NCI-H146 (cell line): ENCODE data around the gene SBK3.
"Not testable (repeated sequence)": the region's sequence is repeated elsewhere in the genome, so short reads cannot be mapped to it uniquely, and the experiment has no call there.

Experiments
- DNase-seq: peaks from one replicate; lab custom pipeline; 2025; lab: John Stamatoyannopoulos, UW

The SBK3 gene

DNA sequence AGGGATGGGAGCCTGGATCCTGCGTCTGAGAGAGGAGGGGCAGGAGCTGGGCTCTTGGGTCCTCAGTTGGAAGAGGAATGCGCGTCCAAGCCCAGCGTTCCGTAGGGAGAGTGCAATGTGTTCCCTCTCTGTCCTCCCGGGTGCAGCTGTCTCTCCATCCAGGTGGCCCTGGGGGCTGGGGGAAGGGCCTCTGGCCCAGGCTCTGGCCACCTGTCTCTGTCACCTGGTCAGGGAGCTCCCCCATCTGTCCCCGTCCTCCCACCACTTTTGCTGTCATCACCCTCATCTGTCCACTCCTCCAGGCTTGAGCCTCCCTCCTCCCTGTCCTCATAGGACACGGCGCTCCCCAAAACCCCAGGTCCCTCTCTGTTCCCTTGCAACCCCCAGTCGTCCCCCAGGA, 4.7 kb downstream of the SBK3 start:
- peak; percentile 61 for DNase-seq

GRCh38 chr19:55539090-55539984, 6.0 kb downstream of the SBK3 start:
- DNase-seq: no peak

DNA sequence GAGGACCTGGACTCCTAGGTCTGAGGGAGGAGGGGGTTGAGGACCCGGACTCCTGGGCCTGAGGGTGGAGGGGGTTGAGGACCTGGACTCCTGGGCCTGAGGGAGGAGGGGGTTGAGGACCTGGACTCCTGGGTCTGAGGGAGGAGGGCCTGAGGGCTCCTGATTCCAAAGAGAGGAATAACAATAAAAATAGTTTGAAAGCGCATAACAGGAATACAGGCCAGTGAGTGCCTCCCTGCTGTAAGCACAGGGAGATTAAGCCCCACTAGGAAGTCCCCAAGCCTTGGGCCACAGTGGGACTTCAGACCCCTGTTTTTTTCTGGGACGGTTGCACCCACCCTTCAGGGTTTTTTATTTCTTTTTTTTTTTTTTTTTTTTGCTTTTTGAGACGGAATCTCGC, 7.2 kb downstream of the SBK3 start:
- no peak for DNase-seq

DNA sequence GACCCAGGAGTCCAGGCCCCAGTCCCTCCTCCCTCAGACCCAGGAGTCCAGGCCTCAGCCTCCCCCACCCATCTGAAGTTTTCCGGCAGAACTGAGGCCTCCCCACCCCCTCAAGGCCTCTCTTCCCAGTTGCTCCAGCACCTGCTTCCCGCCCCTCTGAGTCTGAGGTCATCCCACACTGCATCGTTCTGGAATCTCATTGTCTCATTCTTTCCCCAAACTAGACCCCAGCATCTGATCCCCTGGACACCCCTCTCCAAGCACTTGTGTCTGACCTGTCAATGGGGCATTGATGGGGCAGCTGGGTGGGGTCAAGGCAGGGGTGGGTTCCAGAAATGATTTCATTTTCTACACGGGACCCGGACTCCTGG, 7.6 kb downstream of the SBK3 start:
- DNase-seq: no peak

- peak; percentile 40 for DNase-seq
These were observed 8.2 kb downstream of the SBK3 start, which contains the start of gene SBK2 for GRCh38 chr19:55536951-55537740. TSS of gene SBK2 (minus strand) at chr19:55537133. CDS start at chr19:55536294, 839 bp downstream.

- DNase-seq: no peak
These were observed 9.0 kb downstream of the SBK3 start for GRCh38 chr19:55536366-55536765.

DNA sequence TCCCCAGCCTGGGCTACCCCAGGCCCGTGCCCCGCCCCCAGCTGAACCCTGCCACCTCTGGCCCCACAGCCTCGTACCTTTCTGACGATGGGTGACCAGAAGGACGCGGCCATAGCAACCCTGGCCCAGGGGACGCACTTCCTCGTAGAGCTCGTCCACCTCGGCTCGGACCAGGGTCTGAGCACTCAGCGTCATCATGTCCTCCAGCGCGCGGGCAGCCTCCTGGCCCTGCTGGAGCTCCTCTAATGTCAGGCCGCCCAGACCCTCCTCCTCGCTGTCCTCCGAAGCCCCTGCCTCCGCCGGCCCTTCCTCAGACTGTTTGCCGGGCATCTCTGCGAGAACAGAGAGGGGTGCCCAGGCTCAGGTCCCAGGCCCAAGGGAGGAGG, 9.4 kb downstream of the SBK3 start:
- DNase-seq: no peak

- DNase-seq: no peak
These were observed 10.0 kb downstream of the SBK3 start for GRCh38 chr19:55535173-55535964.

- not testable (repeated sequence) for DNase-seq
These were observed 11.1 kb downstream of the SBK3 start for GRCh38 chr19:55534280-55534679.

DNA sequence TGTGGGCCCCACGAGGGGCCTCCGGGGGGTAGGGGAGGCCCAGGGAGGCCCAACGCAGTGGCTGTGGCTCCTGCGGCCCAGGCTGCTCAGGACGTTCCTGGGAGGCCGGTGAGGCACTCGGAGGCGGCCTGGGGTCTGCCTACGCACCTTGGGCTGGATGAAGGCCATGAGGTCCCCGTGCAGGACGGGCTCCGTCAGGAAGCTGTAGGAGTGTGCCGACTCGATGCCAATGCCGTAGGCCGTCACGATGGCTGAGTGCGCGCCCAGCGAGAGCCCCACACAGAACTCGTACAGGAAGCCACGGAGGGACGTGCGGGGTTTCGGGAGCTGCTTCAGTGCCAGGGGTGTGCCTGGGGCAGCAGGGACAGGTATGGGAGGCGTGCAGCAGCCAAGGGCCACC, 14.3 kb downstream of the SBK3 start:
- no peak for DNase-seq

- DNase-seq: no peak
These were observed 15.6 kb downstream of the SBK3 start for GRCh38 chr19:55529636-55530234.

DNA sequence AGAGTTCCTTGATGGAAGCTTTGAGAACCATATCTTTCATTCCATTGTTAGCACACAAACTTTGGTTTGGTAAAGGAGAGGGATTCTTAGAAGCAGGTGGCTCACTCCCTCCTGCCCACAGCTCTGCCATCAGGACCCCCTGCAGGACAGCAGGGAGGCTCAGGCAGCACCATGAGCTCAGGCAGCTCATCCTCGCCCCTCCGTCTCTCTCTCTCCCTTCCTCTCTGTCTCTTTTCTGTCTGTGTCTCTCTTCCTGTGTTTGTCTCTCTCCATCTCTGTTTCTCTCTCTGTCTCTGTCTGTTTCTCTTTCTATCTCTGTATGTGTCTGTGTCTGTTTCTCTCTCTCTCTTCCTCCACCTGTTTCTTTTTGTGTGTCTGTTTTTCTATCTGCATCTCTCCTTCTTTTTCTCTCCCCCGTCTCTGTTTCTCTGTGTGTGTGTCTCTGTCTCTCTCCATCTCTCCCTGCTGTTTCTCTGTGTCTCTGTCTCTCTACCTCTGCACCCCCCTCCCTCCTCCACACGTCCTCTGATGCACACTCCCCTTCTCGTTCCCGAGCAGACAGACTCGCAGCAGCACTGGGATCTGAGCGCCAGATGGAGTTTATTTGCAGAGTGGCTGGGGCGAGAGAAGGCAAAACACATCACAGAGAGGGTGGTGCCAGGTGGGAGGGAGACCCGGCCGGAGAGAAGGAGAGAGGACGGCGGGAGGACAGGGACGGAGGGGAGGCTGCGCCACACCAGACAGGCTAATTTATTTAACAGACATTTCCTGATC, 17.1 kb downstream of the SBK3 start:
- DNase-seq: peak; percentile 91

- DNase-seq: no peak
These were observed 17.9 kb downstream of the SBK3 start for GRCh38 chr19:55527197-55528029.

DNA sequence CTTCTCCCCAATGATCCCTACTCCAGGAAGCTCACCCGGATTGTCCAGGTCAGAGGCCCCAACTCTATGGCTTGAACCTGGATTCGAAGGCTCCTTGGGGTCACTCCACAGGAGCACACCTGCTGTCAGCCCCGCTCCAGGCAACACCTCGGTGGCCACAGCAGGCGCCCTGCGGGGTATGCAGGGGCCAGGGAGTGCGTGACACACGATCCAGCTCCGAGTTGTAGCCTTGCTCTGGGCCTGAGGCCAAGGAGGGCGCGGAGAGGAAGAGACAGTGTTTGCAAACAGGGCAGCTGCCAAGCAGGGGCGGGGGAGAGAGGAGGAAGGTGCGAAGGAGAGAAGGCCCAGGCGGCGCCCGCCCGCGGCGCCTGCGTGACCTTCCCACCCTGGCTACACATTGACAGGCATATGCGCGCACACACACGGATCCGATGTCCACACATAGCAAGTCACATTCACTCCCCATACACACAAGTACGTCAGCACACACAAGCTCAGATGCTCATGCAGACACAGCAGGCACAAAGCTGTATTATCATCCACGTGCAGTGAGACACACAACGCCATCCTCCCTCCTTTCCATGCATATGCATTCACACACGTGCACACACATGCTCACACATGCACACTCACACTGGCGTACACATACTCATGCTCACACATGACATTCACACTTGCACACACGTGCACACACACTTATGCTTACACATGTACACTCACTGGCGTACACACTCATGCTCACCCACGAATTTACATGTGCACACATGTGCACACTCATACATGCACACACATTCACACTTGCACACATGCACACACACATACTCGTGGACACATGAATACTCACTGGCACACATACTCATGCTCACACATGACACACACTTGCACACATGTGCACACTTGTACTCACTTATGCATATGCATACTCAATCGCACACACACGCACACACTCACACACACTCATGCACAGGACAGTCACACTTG, 18.8 kb downstream of the SBK3 start:
- peak; percentile 95 for DNase-seq

DNA sequence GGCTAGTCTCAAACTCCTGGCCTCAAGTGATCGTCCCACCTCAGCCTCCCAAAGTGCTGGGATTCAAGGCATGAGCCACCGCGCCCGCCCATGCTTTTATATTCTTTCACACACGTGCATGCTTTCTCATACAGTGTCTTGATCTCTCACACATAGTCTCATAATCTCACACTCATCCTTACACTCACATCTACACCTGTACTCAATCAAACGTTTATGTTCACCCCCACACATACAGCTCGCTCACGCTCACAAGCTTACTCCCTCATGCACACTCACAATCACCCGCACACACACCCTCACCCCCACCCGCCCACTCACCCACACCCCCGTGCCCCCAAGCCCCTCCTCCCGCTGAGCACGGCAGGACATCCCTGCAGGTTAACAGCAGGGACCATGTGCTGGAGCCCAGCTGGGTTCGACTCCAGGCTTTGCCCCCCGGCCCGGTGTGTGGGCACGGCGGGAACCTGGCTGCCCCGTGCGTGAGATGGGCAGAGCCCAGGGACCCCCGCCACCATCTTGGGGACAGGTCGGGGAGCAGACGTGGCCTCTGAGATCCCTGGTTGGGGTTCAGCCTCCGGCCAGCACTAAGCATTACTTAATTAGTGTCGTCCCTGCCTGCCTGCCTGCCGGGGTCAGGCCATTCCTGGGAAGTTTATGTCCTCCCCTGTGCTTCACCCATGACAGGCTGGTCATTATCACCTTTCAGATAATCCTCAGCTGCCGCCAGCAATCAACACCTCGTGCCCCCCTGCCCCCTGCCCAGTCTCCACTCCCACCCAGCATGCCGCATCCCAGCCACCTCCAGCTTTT, 19.8 kb downstream of the SBK3 start:
- DNase-seq: peak; percentile 55

- no peak for DNase-seq
These were observed 24.6 kb downstream of the SBK3 start for GRCh38 chr19:55520691-55521292.

- no peak for DNase-seq
These were observed 25.7 kb downstream of the SBK3 start for GRCh38 chr19:55519451-55520311.
